Astrocyte (in vitro differentiated cells and primary cell): ENCODE measurements around the gene RASGRP2. TPM values are rescaled to one million over a fixed set of nuclear protein-coding genes. Genes with fewer than 3 reads are reported as not detected.

ENCODE experiments used
- DNase-seq: peaks from one replicate; pipeline ENCODE4 v3.0.0-alpha.2; 2010; ENCODE audit warnings: low read depth
- FAIRE-seq: peaks from 2 replicates; lab custom pipeline; 2011; peaks lifted over from hg19 to GRCh38; lab: Jason Lieb, UNC
- H2AFZ ChIP-seq: 2 replicates; pipeline ENCODE4 v1.6.0; 2012; ENCODE audit warnings: low read depth, low read length, inconsistent platforms
- H3K27ac ChIP-seq: 2 replicates; pipeline ENCODE4 v1.5.1; 2011; ENCODE audit warnings: low read depth, low read length, inconsistent platforms
- H3K27me3 ChIP-seq: 2 replicates; pipeline ENCODE4 v1.6.0; 2011; ENCODE audit warnings: low read length, inconsistent platforms; ENCODE audit not compliant: insufficient read depth
- H3K36me3 ChIP-seq: 2 replicates; pipeline ENCODE4 v1.5.1; 2011; ENCODE audit warnings: low read length, inconsistent platforms; ENCODE audit not compliant: insufficient read depth
- H3K4me1 ChIP-seq: 2 replicates; pipeline ENCODE4 v1.5.1; 2011; ENCODE audit warnings: low read length, inconsistent platforms; ENCODE audit not compliant: insufficient read depth
- H3K4me2 ChIP-seq: 2 replicates; pipeline ENCODE4 v1.6.0; 2012; ENCODE audit warnings: low read length, inconsistent platforms
- H3K4me3 ChIP-seq: 2 replicates; pipeline ENCODE4 v1.5.1; 2011; ENCODE audit warnings: low read depth, mild to moderate bottlenecking, low read length, inconsistent platforms; ENCODE audit not compliant: insufficient read depth
- H3K79me2 ChIP-seq: 2 replicates; pipeline ENCODE4 v1.6.0; 2012; ENCODE audit warnings: mild to moderate bottlenecking, low read length, inconsistent platforms; ENCODE audit not compliant: insufficient read depth
- H3K9ac ChIP-seq: 2 replicates; pipeline ENCODE4 v1.6.0; 2012; ENCODE audit warnings: mild to moderate bottlenecking, low read length, inconsistent platforms
- H3K9me3 ChIP-seq: 2 replicates; pipeline ENCODE4 v1.5.1; 2012; ENCODE audit warnings: low read depth, mild to moderate bottlenecking, low read length, inconsistent platforms; ENCODE audit not compliant: insufficient read depth
- H4K20me1 ChIP-seq: 2 replicates; pipeline ENCODE4 v1.6.0; 2012; ENCODE audit warnings: low read length, inconsistent platforms; ENCODE audit not compliant: insufficient read depth
- H3K27ac Mint-ChIP-seq: one replicate; pipeline ENCODE4 v1.8.0; 2021; ENCODE audit warnings: mild to moderate bottlenecking, mixed read lengths; ENCODE audit not compliant: unreplicated experiment
- H3K27me3 Mint-ChIP-seq: one replicate; pipeline ENCODE4 v1.8.0; 2021; ENCODE audit warnings: low read depth, mixed read lengths; ENCODE audit not compliant: unreplicated experiment
- H3K36me3 Mint-ChIP-seq: one replicate; pipeline ENCODE4 v1.8.0; 2021; ENCODE audit warnings: low read depth, mixed read lengths; ENCODE audit not compliant: unreplicated experiment
- H3K4me1 Mint-ChIP-seq: one replicate; pipeline ENCODE4 v1.8.0; 2021; ENCODE audit warnings: low read depth, mixed read lengths; ENCODE audit not compliant: unreplicated experiment
- H3K4me3 Mint-ChIP-seq: one replicate; pipeline ENCODE4 v1.8.0; 2021; ENCODE audit warnings: mild to moderate bottlenecking, moderate library complexity, mixed read lengths; ENCODE audit not compliant: unreplicated experiment
- H3K9me3 Mint-ChIP-seq: one replicate; pipeline ENCODE4 v1.8.0; 2021; ENCODE audit warnings: mild to moderate bottlenecking, mixed read lengths; ENCODE audit not compliant: unreplicated experiment
- CTCF ChIP-seq: IDR thresholded peaks from 2 replicates; pipeline ENCODE4 v1.5.1; 2011; ENCODE audit warnings: low read depth, mild to moderate bottlenecking, inconsistent platforms, low read length, moderate library complexity; ENCODE audit not compliant: insufficient read depth
- EZH2 ChIP-seq: IDR thresholded peaks from 2 replicates; pipeline ENCODE4 v1.6.1; 2012; ENCODE audit warnings: mild to moderate bottlenecking, low read length, inconsistent platforms; ENCODE audit not compliant: insufficient read depth
- total RNA-seq: library from RNA; stranded (reverse); gene quantifications from 2 replicates; pipeline ENCODE4 v1.2.1, GENCODE V29; 2021

RASGRP2 gene
- total RNA-seq, 1 donor from 2014 or later, result 3.9 TPM

- Histone ChIP-seq H3K4me3 (no peak overlapping the region), H3K9ac (no peak overlapping the region), H3K4me2 (no peak overlapping the region), H3K9me3 (no peaks in the 10 kb centered on the region), H3K4me1 (peaks cover 3% of the 10 kb centered on the region), H4K20me1 (no peaks in the 10 kb centered on the region), H2AFZ (no peak overlapping the region), H3K27ac (no peak overlapping the region), H3K79me2 (no peaks in the 10 kb centered on the region), H3K27me3 (peaks cover 44% of the 10 kb centered on the region), H3K36me3 (no peaks in the 10 kb centered on the region)
- no peaks in the 10 kb centered on the region for H3K4me1 Mint-ChIP-seq
- no peak overlapping the region for H3K27ac Mint-ChIP-seq
- H3K9me3 Mint-ChIP-seq, result no peaks in the 10 kb centered on the region
- TF ChIP-seq CTCF (no peak), EZH2 (no peak)
- H3K36me3 Mint-ChIP-seq, result no peaks in the 10 kb centered on the region
- H3K27me3 Mint-ChIP-seq, result peaks cover 72% of the 10 kb centered on the region
- no peak for DNase-seq
- no peak for FAIRE-seq
- H3K4me3 Mint-ChIP-seq, result no peak overlapping the region
Observed at GRCh38 chr11:64721359-64721699, 22.6 kb downstream of the RASGRP2 start.

DNA sequence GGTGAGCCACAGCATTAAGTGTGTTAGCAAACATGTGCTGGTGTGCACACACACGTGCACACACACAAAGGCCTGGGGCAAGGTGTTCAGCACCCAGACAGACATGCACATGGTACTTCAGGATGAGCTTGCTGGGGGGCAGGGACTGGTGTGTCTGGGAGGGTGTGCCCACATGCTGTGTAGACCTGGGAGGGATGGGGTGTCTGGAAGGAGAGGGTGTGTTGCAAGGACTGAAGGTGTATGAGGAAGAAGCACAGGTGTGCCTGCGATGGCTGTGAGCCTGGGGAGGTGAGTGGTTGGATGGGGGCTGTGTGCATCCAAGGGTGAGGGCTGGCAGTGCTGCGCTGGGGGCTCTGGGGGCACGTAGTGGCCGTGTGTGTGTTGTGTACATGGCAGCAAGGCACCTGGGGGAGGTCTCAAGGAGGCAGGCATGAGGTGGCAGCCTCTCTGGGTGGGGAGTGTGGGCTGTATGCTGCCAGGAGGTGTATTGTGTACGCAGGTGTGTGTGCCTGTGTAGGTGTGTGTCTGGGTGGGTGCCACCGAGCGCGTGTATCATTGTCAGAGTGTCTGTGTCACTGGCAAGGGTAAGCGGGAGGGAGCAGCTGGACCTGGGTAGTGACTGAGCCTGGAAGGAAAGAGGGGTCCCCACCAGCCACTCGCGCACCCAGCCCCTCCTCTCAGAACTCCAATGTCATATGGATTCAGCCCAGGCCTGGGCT lies 23.1 kb downstream of the RASGRP2 start:
- H3K27me3 Mint-ChIP-seq, result peaks cover 76% of the 10 kb centered on the region
- no peak overlapping the region for H3K4me3 ChIP-seq
- H3K36me3 ChIP-seq, result no peaks in the 10 kb centered on the region
- H3K9ac ChIP-seq, result no peak overlapping the region
- DNase-seq, result no peak
- H3K4me2 ChIP-seq, result no peak overlapping the region
- no peak overlapping the region for H2AFZ ChIP-seq
- H4K20me1 ChIP-seq, result no peaks in the 10 kb centered on the region
- H3K9me3 Mint-ChIP-seq, result no peaks in the 10 kb centered on the region
- H3K4me1 ChIP-seq, result peaks cover 3% of the 10 kb centered on the region
- peaks cover 42% of the 10 kb centered on the region for H3K27me3 ChIP-seq
- no peaks in the 10 kb centered on the region for H3K9me3 ChIP-seq
- no peak for FAIRE-seq
- no peak for TF ChIP-seq EZH2
- no peak for TF ChIP-seq CTCF
- H3K4me1 Mint-ChIP-seq, result no peaks in the 10 kb centered on the region
- H3K36me3 Mint-ChIP-seq, result no peaks in the 10 kb centered on the region
- H3K27ac Mint-ChIP-seq, result no peak overlapping the region
- H3K4me3 Mint-ChIP-seq, result peak overlapping the region; percentile 6
- no peaks in the 10 kb centered on the region for H3K79me2 ChIP-seq
- no peak overlapping the region for H3K27ac ChIP-seq

DNA sequence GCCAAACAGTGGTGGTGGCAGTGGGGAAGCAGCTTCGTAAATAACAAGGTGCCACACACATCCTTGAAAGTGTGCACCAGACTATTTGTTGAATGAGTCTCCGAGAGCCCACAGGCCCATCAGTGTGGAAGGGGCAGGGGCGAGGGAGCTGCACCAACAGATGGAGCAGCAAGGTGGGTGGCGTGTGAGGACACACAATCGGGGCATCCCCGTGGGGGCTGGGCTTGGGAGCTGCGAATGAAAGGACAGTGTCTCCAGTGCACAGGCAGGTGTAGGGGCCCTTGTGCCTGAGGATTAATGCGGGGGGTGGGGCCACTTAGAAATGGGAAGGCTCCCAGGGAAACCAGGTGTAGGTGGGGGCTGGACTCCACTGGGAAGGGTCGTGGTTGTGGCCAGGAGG lies 23.8 kb downstream of the RASGRP2 start:
- H3K4me2 ChIP-seq, result no peak overlapping the region
- Mint-ChIP-seq H3K27me3 (peaks cover 77% of the 10 kb centered on the region), H3K4me1 (no peaks in the 10 kb centered on the region), H3K27ac (no peak overlapping the region), H3K4me3 (no peak overlapping the region), H3K36me3 (no peaks in the 10 kb centered on the region), H3K9me3 (no peaks in the 10 kb centered on the region)
- no peak overlapping the region for H3K9ac ChIP-seq
- H3K9me3 ChIP-seq, result no peaks in the 10 kb centered on the region
- DNase-seq (no peak), FAIRE-seq (no peak)
- H3K79me2 ChIP-seq, result no peaks in the 10 kb centered on the region
- H4K20me1 ChIP-seq, result no peaks in the 10 kb centered on the region
- no peak overlapping the region for H3K4me3 ChIP-seq
- peaks cover 3% of the 10 kb centered on the region for H3K4me1 ChIP-seq
- H3K27me3 ChIP-seq, result peaks cover 41% of the 10 kb centered on the region
- H3K27ac ChIP-seq, result no peak overlapping the region
- TF ChIP-seq CTCF, result no peak
- H2AFZ ChIP-seq, result no peak overlapping the region
- H3K36me3 ChIP-seq, result no peaks in the 10 kb centered on the region
